ENCODE data around the gene C10orf90.
"Not testable (repeated sequence)": the region's sequence is repeated elsewhere in the genome, so short reads cannot be mapped to it uniquely, and the experiment has no call there.

C10orf90 gene

GRCh38 chr10:126583552-126584200, 86.8 kb downstream of the C10orf90 start:
- no peak for DNase-seq (ENCODE audit: low read depth)

GRCh38 chr10:126581648-126582046, 88.8 kb downstream of the C10orf90 start:
- no peak for DNase-seq (ENCODE audit: low read depth)

- DNase-seq (ENCODE audit: low read depth): no peak
These were observed 89.4 kb downstream of the C10orf90 start for GRCh38 chr10:126580873-126581647.

- no peak for DNase-seq (ENCODE audit: low read depth)
These were observed 94.2 kb downstream of the C10orf90 start for GRCh38 chr10:126576336-126576735.

- no peak for DNase-seq (ENCODE audit: low read depth)
These were observed 99.6 kb downstream of the C10orf90 start for GRCh38 chr10:126570621-126571602.

- no peak for DNase-seq (ENCODE audit: low read depth)
These were observed 100.3 kb downstream of the C10orf90 start for GRCh38 chr10:126570245-126570570.

GRCh38 chr10:126569513-126570244, 100.8 kb downstream of the C10orf90 start:
- no peak for DNase-seq (ENCODE audit: low read depth)

GRCh38 chr10:126568809-126569385, 101.6 kb downstream of the C10orf90 start:
- DNase-seq (ENCODE audit: low read depth): no peak

GRCh38 chr10:126565871-126566270, 104.6 kb downstream of the C10orf90 start:
- DNase-seq (ENCODE audit: low read depth): no peak

- no peak for DNase-seq (ENCODE audit: low read depth)
These were observed 105.1 kb downstream of the C10orf90 start for GRCh38 chr10:126565441-126565840.

GRCh38 chr10:126564326-126564888, 106.1 kb downstream of the C10orf90 start:
- DNase-seq (ENCODE audit: low read depth): no peak

GRCh38 chr10:126563361-126563760, 107.1 kb downstream of the C10orf90 start:
- no peak for DNase-seq (ENCODE audit: low read depth)

GRCh38 chr10:126561921-126562680, 108.4 kb downstream of the C10orf90 start:
- no peak for DNase-seq (ENCODE audit: low read depth)

- DNase-seq (ENCODE audit: low read depth): no peak
These were observed 109.1 kb downstream of the C10orf90 start for GRCh38 chr10:126561294-126561920.

GRCh38 chr10:126558881-126559280, 111.6 kb downstream of the C10orf90 start:
- DNase-seq (ENCODE audit: low read depth): no peak

- DNase-seq (ENCODE audit: low read depth): no peak
These were observed 119.3 kb downstream of the C10orf90 start for GRCh38 chr10:126551202-126551601.

- not testable (repeated sequence) for DNase-seq (ENCODE audit: low read depth)
These were observed 119.9 kb downstream of the C10orf90 start for GRCh38 chr10:126550586-126550985.

GRCh38 chr10:126549344-126549743, 121.1 kb downstream of the C10orf90 start:
- no peak for DNase-seq (ENCODE audit: low read depth)

- no peak for DNase-seq (ENCODE audit: low read depth)
These were observed 125.9 kb downstream of the C10orf90 start for GRCh38 chr10:126544565-126544964.

Data from stimulated activated CD8-positive, alpha-beta memory T cell treated with anti-CD3 and anti-CD28 coated beads, Interleukin-12 subunit alpha, Interleukin-12 subunit beta, amount 100 ng/mL, for 1 hour (primary cell).